PC-3 (cell line): ENCODE data around the gene DCLK1.

Experiments used
- EZH2 ChIP-seq: fragments of 300-600 bp; sonication (generic); IDR thresholded peaks from one replicate; pipeline ENCODE4 v1.6.1; 2017; ENCODE audit warnings: antibody characterized with exemption, mild to moderate bottlenecking, low read length; ENCODE audit not compliant: unreplicated experiment
- EZH2phosphoT487 ChIP-seq: fragments of 300-600 bp; sonication (generic); IDR thresholded peaks from 2 replicates; pipeline ENCODE4 v1.6.1; 2018; ENCODE audit warnings: mild to moderate bottlenecking, antibody characterized with exemption, low read length, borderline replicate concordance
- TF ChIP-seq, protein P1 (sequence below): fragments of 300-600 bp; sonication (generic); conservative IDR thresholded peaks from 2 replicates; pipeline ENCODE4 v1.5.1; 2017; ENCODE audit warnings: antibody characterized with exemption, low read depth, mild to moderate bottlenecking, low read length

- TF ChIP-seq, protein P1, sequence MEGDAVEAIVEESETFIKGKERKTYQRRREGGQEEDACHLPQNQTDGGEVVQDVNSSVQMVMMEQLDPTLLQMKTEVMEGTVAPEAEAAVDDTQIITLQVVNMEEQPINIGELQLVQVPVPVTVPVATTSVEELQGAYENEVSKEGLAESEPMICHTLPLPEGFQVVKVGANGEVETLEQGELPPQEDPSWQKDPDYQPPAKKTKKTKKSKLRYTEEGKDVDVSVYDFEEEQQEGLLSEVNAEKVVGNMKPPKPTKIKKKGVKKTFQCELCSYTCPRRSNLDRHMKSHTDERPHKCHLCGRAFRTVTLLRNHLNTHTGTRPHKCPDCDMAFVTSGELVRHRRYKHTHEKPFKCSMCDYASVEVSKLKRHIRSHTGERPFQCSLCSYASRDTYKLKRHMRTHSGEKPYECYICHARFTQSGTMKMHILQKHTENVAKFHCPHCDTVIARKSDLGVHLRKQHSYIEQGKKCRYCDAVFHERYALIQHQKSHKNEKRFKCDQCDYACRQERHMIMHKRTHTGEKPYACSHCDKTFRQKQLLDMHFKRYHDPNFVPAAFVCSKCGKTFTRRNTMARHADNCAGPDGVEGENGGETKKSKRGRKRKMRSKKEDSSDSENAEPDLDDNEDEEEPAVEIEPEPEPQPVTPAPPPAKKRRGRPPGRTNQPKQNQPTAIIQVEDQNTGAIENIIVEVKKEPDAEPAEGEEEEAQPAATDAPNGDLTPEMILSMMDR, result no peak
- no peak for TF ChIP-seq EZH2
- no peak for TF ChIP-seq EZH2phosphoT487
These were observed 32.7 kb upstream of the DCLK1 start for GRCh38 chr13:36163809-36164308.
